Measurements from ENCODE around the gene SLC12A6.
A peak's percentile ranks its signal among the peaks of the same experiment; 100 is the strongest.
"Not testable (repeated sequence)": the region's sequence is repeated elsewhere in the genome, so short reads cannot be mapped to it uniquely, and the experiment has no call there.

Gene SLC12A6

DNA sequence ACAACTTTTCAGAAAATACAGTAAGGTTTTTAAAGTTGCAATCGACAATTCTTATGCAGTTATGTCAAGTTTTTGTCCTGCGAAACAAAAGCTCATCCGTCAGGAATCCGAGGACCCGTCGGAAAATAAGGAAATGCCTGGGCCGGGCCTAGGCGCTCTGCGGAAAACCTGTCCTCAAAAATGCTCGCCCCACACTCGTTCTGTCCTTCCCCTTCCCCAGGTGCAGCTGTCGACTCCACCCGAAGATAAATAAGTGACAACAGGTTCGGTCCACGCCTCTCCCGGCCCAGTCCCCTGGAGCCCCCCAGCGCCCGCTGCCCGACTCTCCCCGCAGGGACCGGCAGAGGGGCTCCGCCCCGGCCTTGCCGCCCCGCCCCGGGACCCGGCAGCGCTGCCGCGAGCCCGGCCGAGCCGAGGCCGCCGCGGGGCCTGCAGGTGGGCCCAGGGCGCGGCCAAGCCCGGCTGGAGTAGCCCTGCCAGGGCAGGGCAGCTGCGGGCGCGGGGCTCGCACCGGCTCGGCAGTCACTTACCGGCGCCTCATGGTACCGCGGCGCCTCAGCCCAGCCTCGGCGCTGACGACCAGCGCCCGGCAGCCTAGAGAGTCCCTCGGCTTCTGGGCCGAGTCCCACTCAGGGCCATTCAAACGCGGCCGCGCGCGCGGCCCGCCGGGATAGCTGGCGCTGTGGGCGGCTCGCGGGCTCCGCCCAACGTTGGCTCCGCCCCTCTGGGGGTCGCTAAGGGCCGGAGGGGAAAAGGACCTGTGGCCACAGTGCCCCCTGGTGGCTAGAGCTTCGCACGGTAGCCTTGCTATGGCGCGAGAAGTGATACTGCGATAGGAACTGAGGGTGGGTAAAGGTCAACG, 127.9 kb downstream of the SLC12A6 start, which contains the start of gene KATNBL1:
TSS of gene KATNBL1 (minus strand) at position 676 of the 862 bp plus-strand sequence. CDS start 46,420 bp downstream, outside the sequence.
- POLR2A ChIA-PET, result interaction anchor here (0.6 to 1.4 kb wide), 6 partner anchors 90 to 148 kb away, joined by 3 to 7 read pairs (median 4); no protein-coding TSS in a partner anchor
- DNase-seq (ENCODE audit: extremely low spot score), result peak; percentile 97
- CTCF ChIA-PET, result interaction anchor here (0.6 to 6.3 kb wide), 35 partner anchors 10 to 378 kb away, joined by 3 to 64 read pairs (median 5); partner anchors contain the start of gene EMC4
- TF ChIP-seq, protein P1, sequence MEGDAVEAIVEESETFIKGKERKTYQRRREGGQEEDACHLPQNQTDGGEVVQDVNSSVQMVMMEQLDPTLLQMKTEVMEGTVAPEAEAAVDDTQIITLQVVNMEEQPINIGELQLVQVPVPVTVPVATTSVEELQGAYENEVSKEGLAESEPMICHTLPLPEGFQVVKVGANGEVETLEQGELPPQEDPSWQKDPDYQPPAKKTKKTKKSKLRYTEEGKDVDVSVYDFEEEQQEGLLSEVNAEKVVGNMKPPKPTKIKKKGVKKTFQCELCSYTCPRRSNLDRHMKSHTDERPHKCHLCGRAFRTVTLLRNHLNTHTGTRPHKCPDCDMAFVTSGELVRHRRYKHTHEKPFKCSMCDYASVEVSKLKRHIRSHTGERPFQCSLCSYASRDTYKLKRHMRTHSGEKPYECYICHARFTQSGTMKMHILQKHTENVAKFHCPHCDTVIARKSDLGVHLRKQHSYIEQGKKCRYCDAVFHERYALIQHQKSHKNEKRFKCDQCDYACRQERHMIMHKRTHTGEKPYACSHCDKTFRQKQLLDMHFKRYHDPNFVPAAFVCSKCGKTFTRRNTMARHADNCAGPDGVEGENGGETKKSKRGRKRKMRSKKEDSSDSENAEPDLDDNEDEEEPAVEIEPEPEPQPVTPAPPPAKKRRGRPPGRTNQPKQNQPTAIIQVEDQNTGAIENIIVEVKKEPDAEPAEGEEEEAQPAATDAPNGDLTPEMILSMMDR (IDR thresholded peaks at IDR 0.05; ENCODE audit: control extremely low read depth, extremely low read depth, low read depth, missing control alignments), result peak; percentile 94

DNA sequence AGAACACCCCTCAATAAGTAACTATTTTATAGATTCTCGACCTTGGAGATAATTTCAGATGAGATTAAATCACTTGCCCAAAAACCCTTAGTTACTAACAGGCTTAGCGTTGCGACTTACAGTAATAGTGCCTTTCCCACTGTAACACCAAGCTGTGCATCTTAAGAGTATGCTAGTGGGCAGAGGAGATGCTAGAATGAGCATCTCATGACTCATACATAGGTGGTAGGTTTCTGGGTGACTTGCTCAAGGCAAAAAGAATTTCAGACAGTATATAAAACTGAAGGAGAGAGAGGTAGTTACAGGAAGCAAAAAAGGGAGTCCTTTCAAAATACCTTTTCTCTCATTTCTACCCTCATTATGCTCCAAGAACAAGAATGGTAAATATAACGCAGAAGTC, 131.6 kb downstream of the SLC12A6 start:
- ChIA-PET POLR2A (no interaction called here), CTCF (interaction anchor here (1.2 to 1.3 kb wide), 2 partner anchors 9 to 96 kb away, joined by 3 to 4 read pairs; no protein-coding TSS in a partner anchor)
- TF ChIP-seq, protein P1 (IDR thresholded peaks at IDR 0.05; ENCODE audit: control extremely low read depth, extremely low read depth, low read depth, missing control alignments), result no peak
- DNase-seq (ENCODE audit: extremely low spot score), result no peak

DNA sequence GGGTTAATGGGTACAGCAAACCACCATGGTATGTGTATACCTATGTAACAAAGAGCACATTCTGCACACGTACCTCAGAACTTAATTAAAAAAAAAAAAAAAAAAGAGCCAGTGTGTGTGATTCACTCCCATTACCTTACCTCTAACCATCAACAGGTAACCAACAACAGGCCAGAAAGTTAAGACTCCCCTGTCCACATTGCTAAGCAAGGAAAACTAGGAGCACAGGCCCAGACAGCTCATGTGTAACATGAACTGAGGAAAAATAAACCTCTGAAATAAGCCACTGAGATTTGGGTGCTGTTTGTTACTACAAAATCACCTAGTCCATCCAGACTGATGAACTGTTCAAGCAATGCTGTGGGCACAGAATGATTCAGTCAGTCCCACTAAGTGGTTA, 133.6 kb downstream of the SLC12A6 start:
- CTCF ChIA-PET, result interaction anchor here (1.0 kb wide), 2 partner anchors 13 to 16 kb away, joined by 3 read pairs; no protein-coding TSS in a partner anchor
- DNase-seq (ENCODE audit: extremely low spot score), result no peak
- POLR2A ChIA-PET, result no interaction called here

DNA sequence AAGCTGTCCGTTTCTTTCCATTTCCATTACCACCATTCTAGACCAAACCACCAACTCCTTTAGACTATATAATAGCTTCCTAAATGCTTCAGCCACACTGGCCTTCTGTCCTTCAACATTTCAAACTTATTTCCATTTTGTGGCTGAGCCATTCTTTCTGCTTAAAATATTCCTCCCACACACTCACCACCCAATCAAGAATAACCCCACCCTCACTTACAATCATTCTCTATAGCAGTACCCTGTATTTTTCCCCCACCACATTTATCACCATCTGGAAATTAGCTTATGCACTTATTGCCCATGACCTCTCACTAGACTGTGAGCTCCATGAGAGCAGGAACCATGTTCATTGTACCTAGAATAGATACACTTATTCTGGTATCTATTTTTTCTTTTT, 134.3 kb downstream of the SLC12A6 start:
- ChIA-PET POLR2A (no interaction called here), CTCF (interaction anchor here (0.7 to 1.0 kb wide), 4 partner anchors 13 to 140 kb away, joined by 3 read pairs; no protein-coding TSS in a partner anchor)
- no peak for DNase-seq (ENCODE audit: extremely low spot score)
- TF ChIP-seq, protein P1 (IDR thresholded peaks at IDR 0.05; ENCODE audit: control extremely low read depth, extremely low read depth, low read depth, missing control alignments), result no peak

More for the DNA sequence above, 133.6 kb downstream of the SLC12A6 start:
- TF ChIP-seq, protein P1 (IDR thresholded peaks at IDR 0.05; ENCODE audit: control extremely low read depth, extremely low read depth, low read depth, missing control alignments), result no peak

DNA sequence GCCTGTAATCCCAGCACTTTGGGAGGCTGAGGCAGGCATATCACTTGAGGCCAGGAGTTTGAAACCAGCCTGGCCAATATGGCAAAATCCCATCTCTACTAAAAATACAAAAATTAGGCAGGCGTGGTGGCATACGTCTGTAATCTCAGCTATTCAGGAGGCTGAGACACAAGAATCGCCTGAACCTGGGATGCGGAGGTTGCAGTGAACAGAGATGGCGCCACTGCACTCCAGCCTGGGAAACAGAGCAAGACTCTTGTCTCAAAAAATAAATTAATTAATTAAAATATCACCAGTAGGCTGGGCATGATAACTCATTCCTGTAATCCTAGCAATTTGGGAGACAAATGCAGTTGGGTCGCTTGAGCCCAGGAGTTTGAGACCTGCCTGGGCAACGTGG, 144.3 kb downstream of the SLC12A6 start:
- POLR2A ChIA-PET; DNase-seq (ENCODE audit: extremely low spot score): not testable (repeated sequence)
- CTCF ChIA-PET, result interaction anchor here (0.9 kb wide), 1 partner anchor 83 kb away, joined by 3 read pairs; no protein-coding TSS in a partner anchor

DNA sequence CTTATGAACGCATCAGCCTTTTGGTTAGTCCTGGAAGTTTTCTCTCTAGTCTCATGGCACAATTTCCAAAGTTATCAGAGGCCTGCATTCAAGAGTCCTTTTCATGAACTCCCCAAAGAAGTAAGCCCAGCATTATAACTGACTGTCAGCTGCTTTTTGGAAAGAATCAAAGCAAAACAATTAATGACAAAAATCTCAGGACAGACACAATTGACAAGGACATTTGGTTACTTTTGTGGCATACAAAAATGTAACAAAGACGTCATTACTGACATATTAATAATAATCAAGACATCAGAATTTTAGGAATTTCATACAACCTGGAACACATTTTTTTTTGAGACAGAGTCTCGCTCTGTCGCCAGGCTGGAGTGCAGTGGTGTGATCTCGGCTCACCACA, 148.9 kb downstream of the SLC12A6 start:
- DNase-seq (ENCODE audit: extremely low spot score), result no peak
- POLR2A ChIA-PET, result no interaction called here
- TF ChIP-seq, protein P1 (IDR thresholded peaks at IDR 0.05; ENCODE audit: control extremely low read depth, extremely low read depth, low read depth, missing control alignments), result no peak
- CTCF ChIA-PET, result no interaction called here

DNA sequence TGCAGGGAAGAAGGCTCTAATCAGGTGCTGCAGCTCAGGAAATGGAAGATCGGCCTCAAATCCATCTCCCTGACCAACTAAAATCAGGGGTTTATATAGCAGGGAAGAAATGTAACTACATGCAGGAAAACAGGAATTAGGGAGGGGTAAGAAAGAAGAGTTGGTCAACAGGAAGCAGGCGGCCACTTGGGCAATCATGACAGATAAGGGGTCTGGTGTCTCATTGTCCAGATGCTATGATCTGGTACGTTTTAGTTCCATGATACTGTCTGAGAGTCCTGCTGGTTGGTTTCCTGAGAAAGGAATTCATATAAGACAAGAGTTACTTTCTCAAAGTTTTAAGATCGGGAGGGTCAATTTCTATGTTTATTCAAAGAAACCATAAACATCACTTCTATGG, 151.9 kb downstream of the SLC12A6 start:
- TF ChIP-seq, protein P1 (IDR thresholded peaks at IDR 0.05; ENCODE audit: control extremely low read depth, extremely low read depth, low read depth, missing control alignments), result no peak
- DNase-seq (ENCODE audit: extremely low spot score), result no peak
- ChIA-PET CTCF (no interaction called here), POLR2A (no interaction called here)
